GM18867 (cell line): ENCODE results near the gene TBC1D14.

ENCODE experiments used
- ATAC-seq: cut with Tn5 transposase; IDR thresholded peaks from one replicate; pipeline ENCODE4 v1.9.1; 2021; ENCODE audit warnings: mild to moderate bottlenecking, moderate library complexity; ENCODE audit not compliant: unreplicated experiment

TBC1D14 gene

GRCh38 chr4:7034262-7035081 is 124.8 kb downstream of the TBC1D14 start:
- no peak for ATAC-seq

DNA sequence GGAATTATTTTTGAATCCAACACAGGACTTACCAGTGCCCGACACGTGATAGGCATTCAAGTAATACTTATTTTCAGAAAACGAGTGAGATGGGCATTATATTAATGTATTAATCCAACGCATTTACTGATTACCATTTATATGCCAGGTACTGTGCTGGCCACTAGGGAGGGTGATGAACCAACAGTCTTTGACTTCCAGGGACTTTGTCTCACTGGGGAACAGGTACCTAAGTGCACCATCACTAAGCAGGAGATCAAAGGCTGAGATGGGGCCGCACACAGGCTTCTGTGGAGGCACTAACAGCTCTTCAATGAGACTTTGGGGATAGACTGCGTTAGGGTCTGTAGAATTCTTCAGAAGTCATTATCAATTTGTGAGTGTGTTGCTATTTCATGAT is 127.8 kb downstream of the TBC1D14 start:
- no peak for ATAC-seq

- no peak for ATAC-seq
These were observed 131.1 kb downstream of the TBC1D14 start for GRCh38 chr4:7040765-7041164.

GRCh38 chr4:7041246-7041645 is 131.6 kb downstream of the TBC1D14 start:
- ATAC-seq = no peak

GRCh38 chr4:7041801-7042502 is 132.3 kb downstream of the TBC1D14 start:
- ATAC-seq = no peak

GRCh38 chr4:7042503-7043283 is 133.1 kb downstream of the TBC1D14 start:
- peak; percentile 78 for ATAC-seq

DNA sequence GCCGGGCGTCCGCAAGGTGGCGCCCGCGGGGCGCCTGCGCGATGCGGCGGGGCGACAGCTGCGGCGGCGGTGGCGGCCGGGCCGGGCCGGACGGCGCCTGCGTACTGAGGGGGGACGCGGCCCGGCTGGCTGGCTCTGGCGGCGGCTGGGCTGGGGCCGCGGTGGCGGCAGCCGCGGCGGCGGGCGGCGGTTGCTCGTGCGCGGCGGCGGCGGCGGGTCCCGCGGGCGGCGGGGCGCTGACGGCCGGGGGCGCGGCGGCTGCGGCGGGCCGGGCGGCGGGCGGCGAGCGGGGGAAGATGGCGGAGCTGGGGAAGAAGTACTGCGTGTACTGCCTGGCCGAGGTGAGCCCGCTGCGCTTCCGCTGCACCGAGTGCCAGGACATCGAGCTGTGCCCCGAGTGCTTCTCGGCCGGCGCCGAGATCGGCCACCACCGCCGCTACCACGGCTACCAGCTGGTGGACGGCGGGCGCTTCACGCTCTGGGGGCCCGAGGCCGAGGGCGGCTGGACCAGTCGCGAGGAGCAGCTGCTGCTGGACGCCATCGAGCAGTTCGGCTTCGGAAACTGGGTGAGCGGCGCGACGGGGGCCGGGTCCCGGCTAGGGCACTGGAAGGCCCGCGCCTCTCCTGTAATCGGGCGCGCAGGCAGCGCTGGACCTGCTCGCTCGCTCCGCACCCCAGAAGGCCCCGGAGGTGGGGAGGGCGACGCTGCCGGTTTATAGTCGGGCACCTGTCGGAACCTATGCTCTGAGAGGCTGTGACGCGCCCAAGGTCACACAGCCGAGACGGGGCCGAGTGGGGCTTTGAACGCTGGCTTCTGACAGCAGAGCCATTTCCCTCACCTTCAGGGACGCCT is 133.9 kb downstream of the TBC1D14 start, which contains the start of gene TADA2B:
Gene TADA2B, plus strand, starts transcription at position 89 of the 853 bp plus-strand sequence. Its CDS starts 208 bp downstream, at position 297.
- peak; percentile 28 for ATAC-seq

DNA sequence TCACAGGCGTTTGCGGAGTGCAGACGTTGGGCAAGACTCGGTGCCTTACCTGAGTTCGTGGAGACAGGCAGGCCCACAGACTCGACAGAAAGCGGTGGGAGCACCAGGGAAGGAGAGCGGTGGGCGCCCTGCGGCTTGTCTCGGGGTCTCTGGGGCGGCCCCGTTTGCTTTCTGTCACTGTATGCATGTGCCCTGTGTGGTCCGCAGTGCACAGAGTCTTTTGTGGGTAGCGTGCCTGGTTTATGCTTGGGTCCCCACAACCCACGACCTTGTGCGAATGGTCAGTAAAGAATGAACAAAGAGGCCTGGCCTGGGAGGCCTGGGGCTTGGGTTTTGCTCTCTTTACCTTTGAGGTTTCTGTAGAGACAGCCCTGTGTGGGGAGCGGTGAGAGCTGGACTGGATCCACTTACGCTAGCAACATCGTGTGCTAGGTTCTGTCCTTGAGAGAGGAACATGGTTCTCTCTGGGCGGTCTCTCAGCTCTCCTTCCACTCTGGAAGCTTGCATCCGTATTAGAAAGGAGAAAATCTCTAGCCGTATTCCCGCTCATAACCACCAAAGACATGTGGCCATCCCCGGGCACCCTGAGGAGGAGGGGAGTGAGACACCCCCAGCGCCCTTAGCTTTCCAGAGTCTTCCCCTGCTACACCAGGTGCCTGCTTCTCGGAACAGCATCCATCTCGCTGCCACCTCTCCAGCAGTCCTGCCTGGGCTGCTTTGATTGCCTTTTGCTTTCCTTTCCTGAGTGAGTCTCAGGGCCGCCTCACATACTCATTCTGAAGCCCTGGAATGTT is 134.7 kb downstream of the TBC1D14 start:
- no peak for ATAC-seq

- no peak for ATAC-seq
These were observed 135.9 kb downstream of the TBC1D14 start for GRCh38 chr4:7045553-7045952.

DNA sequence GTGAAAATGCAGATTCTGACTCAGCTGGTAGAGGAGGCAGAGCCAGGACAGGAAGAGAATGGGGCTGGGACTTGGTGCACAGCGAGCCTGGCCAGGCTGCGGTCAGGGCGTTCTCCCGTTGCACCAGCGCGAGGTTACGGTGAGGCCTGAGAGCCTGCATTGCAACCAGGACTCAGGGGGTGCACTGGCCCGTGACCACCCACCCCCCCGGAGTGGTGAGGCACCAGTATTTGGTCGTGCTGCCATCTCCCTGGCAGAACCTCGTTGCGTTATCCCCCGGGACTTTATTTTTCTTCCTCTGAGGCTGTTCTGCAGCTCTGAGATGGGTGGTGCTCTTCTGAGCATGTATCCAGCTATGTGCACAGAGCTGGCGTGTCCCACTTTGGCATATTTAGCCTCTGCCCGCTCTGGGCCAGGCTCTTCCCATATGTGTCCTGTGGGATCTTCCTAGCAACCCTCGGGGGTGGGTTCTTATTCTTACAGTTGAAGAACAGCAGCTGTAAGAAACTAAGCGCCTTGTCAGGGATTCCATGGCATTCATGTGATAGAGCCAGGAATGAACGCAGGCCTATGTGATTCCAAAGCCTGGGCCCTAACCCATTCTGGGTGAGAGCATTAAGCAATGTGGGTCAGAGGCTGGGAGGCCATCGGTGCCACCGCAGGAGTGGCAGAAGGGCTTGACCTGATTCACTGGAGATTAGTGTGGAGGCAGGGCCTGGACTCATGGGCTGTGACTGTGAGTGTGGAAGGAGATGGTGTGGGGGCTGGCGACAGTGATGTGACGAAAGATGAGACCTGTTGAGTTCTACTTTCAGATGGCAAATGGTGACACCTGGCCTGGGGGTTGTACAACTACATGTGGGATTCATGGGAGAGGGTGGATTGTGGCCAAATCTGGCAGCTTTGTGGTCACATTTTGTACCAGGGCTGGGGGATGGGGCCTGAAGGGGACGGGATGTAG is 136.6 kb downstream of the TBC1D14 start:
- peak; percentile 25 for ATAC-seq

- no peak for ATAC-seq
These were observed 137.3 kb downstream of the TBC1D14 start for GRCh38 chr4:7046971-7047370.

DNA sequence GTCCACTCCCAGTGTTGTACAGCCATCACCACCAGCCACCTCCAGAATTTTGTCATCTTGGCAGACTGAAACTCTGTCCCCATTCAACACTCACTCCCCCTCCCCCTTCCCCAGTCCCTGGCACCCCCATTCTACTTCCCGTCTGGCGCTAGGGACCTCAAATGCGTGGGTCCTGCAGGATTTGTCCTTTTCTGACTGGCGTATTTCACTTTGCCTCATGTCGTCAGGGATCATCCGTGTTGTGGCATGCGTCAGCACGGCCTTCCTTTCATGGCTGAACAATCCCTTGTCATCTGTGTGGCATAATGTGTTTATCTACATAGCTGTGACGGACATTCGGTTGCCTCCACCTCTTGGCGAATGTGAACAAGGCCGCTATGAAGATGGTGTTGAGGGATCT is 139.0 kb downstream of the TBC1D14 start:
- no peak for ATAC-seq

- no peak for ATAC-seq
These were observed 139.7 kb downstream of the TBC1D14 start for GRCh38 chr4:7049295-7049694.

- no peak for ATAC-seq
These were observed 140.1 kb downstream of the TBC1D14 start for GRCh38 chr4:7049739-7050138.

DNA sequence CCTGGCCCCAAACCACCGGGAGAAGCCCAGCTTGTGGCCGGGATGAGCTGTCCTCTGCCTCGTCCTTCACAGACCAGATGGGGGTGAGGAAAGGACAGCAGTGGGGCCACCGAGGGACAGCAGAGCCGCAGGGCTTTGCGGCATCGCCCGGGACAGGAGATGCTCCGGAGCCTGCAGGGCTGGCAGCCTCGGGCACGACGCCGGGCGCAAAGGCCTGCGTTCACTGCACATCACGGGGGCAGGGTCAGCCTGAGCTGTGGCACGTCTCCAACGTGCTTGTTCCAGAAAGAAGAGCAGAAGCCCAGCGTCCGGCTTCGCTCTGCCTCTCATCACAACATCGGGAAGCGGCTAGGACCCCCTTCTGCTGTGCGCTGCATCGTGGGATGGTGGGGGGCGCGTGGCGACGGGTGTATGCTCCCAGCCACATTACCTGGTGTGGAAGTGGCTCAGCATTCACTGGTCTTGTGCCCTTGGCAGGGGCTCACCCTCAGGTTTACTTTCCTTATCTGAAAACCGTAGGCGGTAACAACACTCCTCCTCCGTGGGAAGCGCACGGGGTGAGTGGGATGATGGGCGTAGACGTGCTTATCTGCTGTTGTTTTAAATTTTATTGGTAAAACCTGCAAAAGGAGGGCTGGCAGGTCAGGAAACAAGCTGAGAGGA is 141.0 kb downstream of the TBC1D14 start:
- no peak for ATAC-seq

DNA sequence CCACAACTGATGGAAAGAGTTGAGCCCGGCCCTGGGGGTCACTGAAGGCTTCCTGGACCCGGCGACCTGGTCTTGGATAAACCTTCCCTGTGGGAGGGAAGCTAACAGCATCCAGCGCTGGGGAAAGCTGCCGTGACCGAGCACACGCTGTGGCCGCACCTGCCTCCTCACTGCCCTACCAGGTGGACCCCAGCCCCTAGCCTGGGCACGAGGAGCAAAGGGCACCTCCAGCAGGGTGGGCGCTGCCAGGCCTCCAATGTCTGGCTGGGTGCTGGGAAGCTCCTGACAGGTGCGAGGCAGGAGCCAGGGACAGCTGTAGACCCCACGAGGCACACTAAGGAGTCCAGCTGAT is 141.5 kb downstream of the TBC1D14 start:
- ATAC-seq = no peak

DNA sequence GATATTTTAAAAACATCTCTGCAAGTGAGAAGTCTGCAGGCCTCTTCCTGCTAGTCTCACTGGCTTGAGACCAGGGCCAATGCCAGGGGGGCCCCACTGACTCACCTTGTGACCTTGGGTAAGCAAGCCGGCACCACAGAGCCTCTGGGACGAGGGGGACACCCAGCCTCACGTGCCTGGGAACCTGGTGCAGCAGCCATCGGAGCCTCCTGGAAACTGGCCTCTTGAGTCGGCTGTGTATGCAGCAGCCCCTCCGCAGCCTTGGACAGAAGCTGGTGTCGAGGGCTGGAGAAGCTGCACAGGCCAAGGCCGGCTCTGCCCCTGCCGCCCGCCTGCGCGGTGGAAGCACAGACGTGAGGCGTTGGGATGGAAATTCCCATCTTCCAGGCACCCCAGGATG is 142.3 kb downstream of the TBC1D14 start:
- no peak for ATAC-seq

DNA sequence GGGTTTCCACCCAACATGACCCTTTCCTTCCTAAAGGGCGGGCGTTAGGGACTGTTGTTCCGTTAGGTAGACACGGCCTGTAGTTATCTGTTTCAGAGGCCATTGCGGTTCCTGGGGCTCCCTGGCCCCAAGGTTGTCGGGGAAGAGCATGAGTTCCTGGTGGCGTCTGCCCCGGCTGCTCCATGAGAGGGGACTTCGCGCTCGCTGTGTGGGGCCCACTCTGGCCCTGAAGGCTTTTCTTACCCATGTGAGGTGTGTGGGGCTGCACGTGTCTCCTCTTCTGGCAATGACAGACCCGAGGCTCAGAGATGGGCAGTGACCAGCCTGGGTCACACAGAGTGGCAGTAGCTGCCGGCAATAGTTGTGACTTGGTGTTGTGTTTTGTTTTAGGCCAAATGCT is 142.7 kb downstream of the TBC1D14 start:
- no peak for ATAC-seq
